Bone marrow (tissue), 2 donors: ENCODE data around the gene RPL10A.
"Not testable (repeated sequence)": the region's sequence is repeated elsewhere in the genome, so short reads cannot be mapped to it uniquely, and the experiment has no call there.

Source experiments
- DNase-seq, 2 donors: peaks; one replicate each; lab custom pipeline; 2025; lab: John Stamatoyannopoulos, UW

Gene RPL10A

GRCh38 chr6:35512740-35513139 is 44.5 kb downstream of the RPL10A start, which contains the start of gene TULP1:
TSS of gene TULP1 (minus strand) at chr6:35512896. CDS start at chr6:35512858, 38 bp downstream.
- DNase-seq: no peak

- no peak for DNase-seq
Measured at GRCh38 chr6:35514587-35514986, 46.4 kb downstream of the RPL10A start.

GRCh38 chr6:35515939-35516338 is 47.7 kb downstream of the RPL10A start:
- not testable (repeated sequence) for DNase-seq

GRCh38 chr6:35516712-35517111 is 48.5 kb downstream of the RPL10A start:
- DNase-seq: no peak

GRCh38 chr6:35517978-35518377 is 49.8 kb downstream of the RPL10A start:
- DNase-seq: not testable (repeated sequence)

- no peak for DNase-seq
Measured at GRCh38 chr6:35518566-35519312, 50.5 kb downstream of the RPL10A start.

- no peak for DNase-seq
Measured at GRCh38 chr6:35519313-35520015, 51.3 kb downstream of the RPL10A start.
